Activated B cell treated with CpG ODN at 0.5 μM for 24 hours (primary cell): ENCODE results near the gene GRM8. TPM values are rescaled to one million over a fixed set of nuclear protein-coding genes. Genes with fewer than 3 reads are reported as not detected.

Experiments
- ATAC-seq: fragments of 200-7000 bp; cut with Tn5 transposase; one replicate; pipeline ENCODE4 v1.10.0; 2021; ENCODE audit warnings: low read depth, mild to moderate bottlenecking, moderate library complexity
- CTCF ChIA-PET: fragments of 350-600 bp; sonication (Branson Sonifier 250); formaldehyde crosslinking; loops from one replicate; lab custom pipeline; 2021; ENCODE audit warnings: antibody characterized with exemption; lab: Charles Lee
- POLR2A ChIA-PET: fragments of 350-600 bp; sonication (Branson Sonifier 250); formaldehyde crosslinking; loops from one replicate; lab custom pipeline; 2021; ENCODE audit warnings: antibody characterized with exemption; lab: Charles Lee
- DNase-seq: peaks from one replicate; pipeline ENCODE4 v3.0.0; 2022
- H3K27ac Mint-ChIP-seq: one replicate; pipeline ENCODE4 v1.8.0; 2020; ENCODE audit warnings: mixed read lengths
- H3K27me3 Mint-ChIP-seq: one replicate; pipeline ENCODE4 v1.8.0; 2021; ENCODE audit warnings: mixed read lengths
- H3K36me3 Mint-ChIP-seq: one replicate; pipeline ENCODE4 v1.8.0; 2021; ENCODE audit warnings: low read depth, mixed read lengths
- H3K4me1 Mint-ChIP-seq: one replicate; pipeline ENCODE4 v1.8.0; 2021; ENCODE audit warnings: mixed read lengths
- H3K4me3 Mint-ChIP-seq: one replicate; pipeline ENCODE4 v1.8.0; 2020; ENCODE audit warnings: mild to moderate bottlenecking, mixed read lengths
- H3K9me3 Mint-ChIP-seq: one replicate; pipeline ENCODE4 v1.8.0; 2020; ENCODE audit warnings: mixed read lengths
- intact Hi-C: fragments of 100-400 bp; cut with micrococcal nuclease; formaldehyde crosslinking; loops from one replicate; pipeline ENCODE4 v1.15.1; 2024
- total RNA-seq: library from RNA; stranded (reverse); gene quantifications from 2 replicates; pipeline ENCODE4 v1.2.3, GENCODE V29; 2022
- TF ChIP-seq, protein P1 (sequence below): fragments of 200-600 bp; IDR thresholded peaks from one replicate; pipeline ENCODE4 v1.8.0; 2022; ENCODE audit warnings: antibody characterized with exemption, mild to moderate bottlenecking

The GRM8 gene
- total RNA-seq, 1 donor from 2014 or later = not detected

GRCh38 chr7:126401918-126402317 lies 850.8 kb downstream of the GRM8 start:
- H3K27ac Mint-ChIP-seq = no peak overlapping the region
- H3K36me3 Mint-ChIP-seq = no peaks in the 10 kb centered on the region
- H3K27me3 Mint-ChIP-seq = no peaks in the 10 kb centered on the region
- ATAC-seq (no peak), DNase-seq (no peak)
- intact Hi-C loops = no loop called here
- H3K4me3 Mint-ChIP-seq = no peak overlapping the region
- ChIA-PET CTCF (no interaction called here), POLR2A (no interaction called here)
- no peaks in the 10 kb centered on the region for H3K9me3 Mint-ChIP-seq
- no peaks in the 10 kb centered on the region for H3K4me1 Mint-ChIP-seq
- TF ChIP-seq, protein P1, sequence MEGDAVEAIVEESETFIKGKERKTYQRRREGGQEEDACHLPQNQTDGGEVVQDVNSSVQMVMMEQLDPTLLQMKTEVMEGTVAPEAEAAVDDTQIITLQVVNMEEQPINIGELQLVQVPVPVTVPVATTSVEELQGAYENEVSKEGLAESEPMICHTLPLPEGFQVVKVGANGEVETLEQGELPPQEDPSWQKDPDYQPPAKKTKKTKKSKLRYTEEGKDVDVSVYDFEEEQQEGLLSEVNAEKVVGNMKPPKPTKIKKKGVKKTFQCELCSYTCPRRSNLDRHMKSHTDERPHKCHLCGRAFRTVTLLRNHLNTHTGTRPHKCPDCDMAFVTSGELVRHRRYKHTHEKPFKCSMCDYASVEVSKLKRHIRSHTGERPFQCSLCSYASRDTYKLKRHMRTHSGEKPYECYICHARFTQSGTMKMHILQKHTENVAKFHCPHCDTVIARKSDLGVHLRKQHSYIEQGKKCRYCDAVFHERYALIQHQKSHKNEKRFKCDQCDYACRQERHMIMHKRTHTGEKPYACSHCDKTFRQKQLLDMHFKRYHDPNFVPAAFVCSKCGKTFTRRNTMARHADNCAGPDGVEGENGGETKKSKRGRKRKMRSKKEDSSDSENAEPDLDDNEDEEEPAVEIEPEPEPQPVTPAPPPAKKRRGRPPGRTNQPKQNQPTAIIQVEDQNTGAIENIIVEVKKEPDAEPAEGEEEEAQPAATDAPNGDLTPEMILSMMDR = no peak

DNA sequence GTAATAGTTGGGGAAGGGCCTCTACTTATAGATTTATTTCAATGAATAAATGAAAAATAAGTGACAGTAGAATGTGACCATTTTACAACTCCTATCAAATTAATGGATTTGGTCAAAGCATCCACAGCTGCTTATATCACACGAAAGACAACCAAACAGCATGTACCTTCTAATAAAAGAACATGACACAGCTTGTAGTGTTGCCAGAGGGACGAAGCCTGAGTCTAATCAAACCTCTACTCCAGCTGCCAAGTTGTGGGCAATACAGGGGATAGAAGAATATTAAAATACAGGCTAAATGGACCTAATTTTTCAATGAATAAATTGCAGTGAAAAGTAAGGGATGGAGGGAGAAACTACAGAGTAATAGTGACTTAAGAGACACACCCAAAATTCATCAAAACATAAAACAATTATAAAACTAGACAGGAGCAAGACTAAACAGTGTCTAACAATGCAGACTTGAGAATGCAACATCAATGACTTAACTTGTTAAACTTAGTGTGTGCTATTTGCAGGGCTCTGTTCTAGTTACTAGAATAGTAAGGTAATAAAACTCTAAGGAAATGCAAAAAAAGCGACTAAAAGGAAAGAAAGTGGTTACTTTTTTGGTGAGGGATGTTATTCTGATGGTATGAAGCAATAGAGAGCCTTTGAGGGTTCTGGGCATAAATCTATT lies 853.8 kb downstream of the GRM8 start:
- DNase-seq = no peak
- Mint-ChIP-seq H3K27me3 (no peaks in the 10 kb centered on the region), H3K27ac (no peak overlapping the region), H3K4me3 (no peak overlapping the region), H3K9me3 (peaks cover 3% of the 10 kb centered on the region), H3K36me3 (no peaks in the 10 kb centered on the region), H3K4me1 (no peaks in the 10 kb centered on the region)
- TF ChIP-seq, protein P1 = no peak
- CTCF ChIA-PET = no interaction called here
- ATAC-seq = no peak
- intact Hi-C loops = no loop called here
- POLR2A ChIA-PET = no interaction called here

GRCh38 chr7:126398285-126398684 lies 854.5 kb downstream of the GRM8 start:
- POLR2A ChIA-PET = no interaction called here
- Mint-ChIP-seq H3K36me3 (no peaks in the 10 kb centered on the region), H3K9me3 (peaks cover 3% of the 10 kb centered on the region), H3K27ac (no peak overlapping the region), H3K4me1 (no peaks in the 10 kb centered on the region), H3K4me3 (no peak overlapping the region), H3K27me3 (no peaks in the 10 kb centered on the region)
- CTCF ChIA-PET = no interaction called here
- intact Hi-C loops = no loop called here
- TF ChIP-seq, protein P1 = no peak
- ATAC-seq (no peak), DNase-seq (no peak)

DNA sequence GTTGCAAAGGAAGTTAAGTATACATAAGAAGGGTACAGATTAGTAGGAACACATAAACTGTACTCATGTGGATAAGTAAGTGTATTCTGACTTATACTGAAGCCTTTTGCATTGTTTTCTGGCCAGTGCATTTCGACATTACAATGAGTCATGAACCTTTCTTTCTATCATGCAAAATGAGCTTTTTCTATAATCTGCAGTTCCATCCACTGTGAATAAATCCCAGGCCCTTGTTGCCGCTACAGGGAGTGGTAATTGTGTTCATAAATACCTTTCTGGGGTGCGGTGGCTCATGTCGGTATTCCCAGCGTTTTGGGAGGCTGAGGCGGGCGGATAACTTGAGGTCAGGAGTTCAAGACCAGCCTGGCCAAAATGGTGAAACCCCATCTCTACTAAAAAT lies 858.3 kb downstream of the GRM8 start:
- intact Hi-C loops = no loop called here
- Mint-ChIP-seq H3K27ac (no peak overlapping the region), H3K27me3 (no peaks in the 10 kb centered on the region), H3K9me3 (peaks cover 10% of the 10 kb centered on the region), H3K36me3 (no peaks in the 10 kb centered on the region), H3K4me3 (no peak overlapping the region), H3K4me1 (no peaks in the 10 kb centered on the region)
- ChIA-PET CTCF (no interaction called here), POLR2A (no interaction called here)
- no peak for DNase-seq
- no peak for ATAC-seq
- TF ChIP-seq, protein P1 = no peak

Other genes with a start within 250 kb of the GRM8 start
- 40.5 and 53.5 TPM in 2 replicates for gene ZNF800, start 139.8 kb upstream of the GRM8 start, total RNA-seq